Karpas-422 (cell line): ENCODE results near the gene ATXN1. TPM values are rescaled to one million over a fixed set of nuclear protein-coding genes. Genes with fewer than 3 reads are reported as not detected.
"Not testable (repeated sequence)": the region's sequence is repeated elsewhere in the genome, so short reads cannot be mapped to it uniquely, and the experiment has no call there.

ENCODE experiments used
- DNase-seq: peaks from one replicate; pipeline ENCODE4 v3.0.0-alpha.2; 2015
- H2AFZ ChIP-seq: fragments of 200-600 bp; sonication (generic); 2 replicates; pipeline ENCODE4 v1.6.1; 2014; ENCODE audit warnings: antibody characterized with exemption, low read length, mixed read lengths
- H3K27ac ChIP-seq: fragments of 200-600 bp; sonication (generic); 2 replicates; pipeline ENCODE4 v1.5.1; 2014; ENCODE audit warnings: mild to moderate bottlenecking, low read length, moderate library complexity
- H3K27me3 ChIP-seq: fragments of 200-600 bp; sonication (generic); 2 replicates; pipeline ENCODE4 v1.6.1; 2014; ENCODE audit warnings: low read length, mixed read lengths
- H3K36me3 ChIP-seq: fragments of 200-600 bp; sonication (generic); 2 replicates; pipeline ENCODE4 v1.6.1; 2014; ENCODE audit warnings: low read length, mixed read lengths; ENCODE audit not compliant: insufficient read depth
- H3K4me1 ChIP-seq: fragments of 200-600 bp; sonication (generic); 2 replicates; pipeline ENCODE4 v1.6.1; 2014; ENCODE audit warnings: mild to moderate bottlenecking, low read length, mixed read lengths
- H3K4me2 ChIP-seq: fragments of 200-600 bp; sonication (generic); 2 replicates; pipeline ENCODE4 v1.6.1; 2014; ENCODE audit warnings: low read length, low read depth, mild to moderate bottlenecking; ENCODE audit not compliant: poor library complexity, severe bottlenecking
- H3K4me3 ChIP-seq: fragments of 200-600 bp; sonication (generic); 2 replicates; pipeline ENCODE4 v1.5.1; 2014; ENCODE audit warnings: mild to moderate bottlenecking, antibody characterized with exemption, low read length, mixed read lengths
- H3K79me2 ChIP-seq: fragments of 200-600 bp; sonication (generic); 2 replicates; pipeline ENCODE4 v1.6.1; 2014; ENCODE audit warnings: mild to moderate bottlenecking, low read length, mixed read lengths
- H3K9ac ChIP-seq: fragments of 200-600 bp; sonication (generic); 2 replicates; pipeline ENCODE4 v1.6.0; 2014; ENCODE audit warnings: low read length
- H3K9me2 ChIP-seq: fragments of 200-600 bp; sonication (generic), shearing (Covaris generic); replicated peaks from 2 replicates; pipeline ENCODE4 v1.6.0; 2014; ENCODE audit warnings: mild to moderate bottlenecking, low read length, moderate library complexity; ENCODE audit not compliant: insufficient read depth
- H3K9me3 ChIP-seq: fragments of 300-700, 200-600 bp; sonication (generic); 2 replicates; pipeline ENCODE4 v1.6.1; 2014; ENCODE audit warnings: low read length, mixed read lengths
- H4K20me1 ChIP-seq: fragments of 200-600 bp; sonication (generic); 2 replicates; pipeline ENCODE4 v1.6.1; 2014; ENCODE audit warnings: mild to moderate bottlenecking, antibody characterized with exemption, low read length, low read depth; ENCODE audit not compliant: insufficient read depth
- total RNA-seq: library from RNA; depleted of rRNA; stranded (reverse); fragments of >200 nt; shearing (Covaris generic); gene quantifications from 2 replicates; pipeline ENCODE4 v1.2.3, GENCODE V29; 2014; ENCODE audit warnings: low replicate concordance

Gene ATXN1
- total RNA-seq, 1 experiment from 2014 or later = 0.37 TPM

- Histone ChIP-seq H3K79me2 (no peaks in the 10 kb centered on the region), H2AFZ (no peak overlapping the region), H3K27me3 (no peaks in the 10 kb centered on the region), H3K9me3 (no peaks in the 10 kb centered on the region), H3K9me2 (no peaks in the 10 kb centered on the region), H3K9ac (no peak overlapping the region), H3K4me1 (no peaks in the 10 kb centered on the region), H4K20me1 (no peaks in the 10 kb centered on the region), H3K4me3 (no peak overlapping the region), H3K27ac (no peak overlapping the region), H3K4me2 (no peak overlapping the region), H3K36me3 (no peaks in the 10 kb centered on the region)
- no peak for DNase-seq
These were observed 54.1 kb downstream of the ATXN1 start for GRCh38 chr6:16706911-16707783.

- H3K9me2 ChIP-seq, H3K79me2 ChIP-seq, H4K20me1 ChIP-seq, H3K27ac ChIP-seq, H3K36me3 ChIP-seq, H3K4me2 ChIP-seq, H3K9me3 ChIP-seq, H3K4me3 ChIP-seq, H3K4me1 ChIP-seq, H3K9ac ChIP-seq, H3K27me3 ChIP-seq, H2AFZ ChIP-seq, DNase-seq: not testable (repeated sequence)
These were observed 54.8 kb downstream of the ATXN1 start for GRCh38 chr6:16706491-16706890.

GRCh38 chr6:16706029-16706428 lies 55.2 kb downstream of the ATXN1 start:
- no peaks in the 10 kb centered on the region for H3K36me3 ChIP-seq
- no peak overlapping the region for H3K9ac ChIP-seq
- no peak overlapping the region for H2AFZ ChIP-seq
- no peak overlapping the region for H3K4me2 ChIP-seq
- no peaks in the 10 kb centered on the region for H3K9me3 ChIP-seq
- no peaks in the 10 kb centered on the region for H3K4me1 ChIP-seq
- H3K27ac ChIP-seq = no peak overlapping the region
- no peaks in the 10 kb centered on the region for H3K9me2 ChIP-seq
- H3K27me3 ChIP-seq = no peaks in the 10 kb centered on the region
- DNase-seq = no peak
- H3K79me2 ChIP-seq = no peaks in the 10 kb centered on the region
- H3K4me3 ChIP-seq = no peak overlapping the region
- H4K20me1 ChIP-seq = no peaks in the 10 kb centered on the region

- Histone ChIP-seq H3K4me3 (no peak overlapping the region), H2AFZ (no peak overlapping the region), H4K20me1 (no peaks in the 10 kb centered on the region), H3K4me2 (no peak overlapping the region), H3K27ac (no peak overlapping the region), H3K9me2 (no peaks in the 10 kb centered on the region), H3K27me3 (no peaks in the 10 kb centered on the region), H3K9me3 (no peaks in the 10 kb centered on the region), H3K4me1 (no peaks in the 10 kb centered on the region), H3K79me2 (no peaks in the 10 kb centered on the region), H3K36me3 (no peaks in the 10 kb centered on the region), H3K9ac (no peak overlapping the region)
- no peak for DNase-seq
These were observed 55.9 kb downstream of the ATXN1 start for GRCh38 chr6:16705081-16705993.

GRCh38 chr6:16704401-16705045 lies 56.7 kb downstream of the ATXN1 start:
- Histone ChIP-seq H2AFZ (no peak overlapping the region), H3K27ac (no peak overlapping the region), H4K20me1 (no peaks in the 10 kb centered on the region), H3K9ac (no peak overlapping the region), H3K36me3 (no peaks in the 10 kb centered on the region), H3K9me2 (no peaks in the 10 kb centered on the region), H3K4me1 (no peaks in the 10 kb centered on the region), H3K79me2 (no peaks in the 10 kb centered on the region), H3K9me3 (no peaks in the 10 kb centered on the region), H3K4me2 (no peak overlapping the region), H3K4me3 (no peak overlapping the region), H3K27me3 (no peaks in the 10 kb centered on the region)
- no peak for DNase-seq

GRCh38 chr6:16702627-16703378 lies 58.5 kb downstream of the ATXN1 start:
- H3K9ac ChIP-seq, H3K79me2 ChIP-seq, H3K27ac ChIP-seq, H3K9me2 ChIP-seq, H3K4me2 ChIP-seq, H3K4me1 ChIP-seq, H3K36me3 ChIP-seq, H3K4me3 ChIP-seq, H3K27me3 ChIP-seq, H3K9me3 ChIP-seq, H4K20me1 ChIP-seq, DNase-seq, H2AFZ ChIP-seq: not testable (repeated sequence)

GRCh38 chr6:16700916-16701234 lies 60.4 kb downstream of the ATXN1 start:
- no peak overlapping the region for H3K4me2 ChIP-seq
- H3K36me3 ChIP-seq = no peaks in the 10 kb centered on the region
- no peaks in the 10 kb centered on the region for H3K4me1 ChIP-seq
- no peak for DNase-seq
- no peak overlapping the region for H3K4me3 ChIP-seq
- no peaks in the 10 kb centered on the region for H3K27me3 ChIP-seq
- no peaks in the 10 kb centered on the region for H3K9me2 ChIP-seq
- no peak overlapping the region for H2AFZ ChIP-seq
- no peaks in the 10 kb centered on the region for H4K20me1 ChIP-seq
- no peaks in the 10 kb centered on the region for H3K9me3 ChIP-seq
- no peaks in the 10 kb centered on the region for H3K79me2 ChIP-seq
- no peak overlapping the region for H3K9ac ChIP-seq
- no peak overlapping the region for H3K27ac ChIP-seq
